IPS-15b (cell line): ENCODE measurements around the gene PHACTR4.
"Not testable (repeated sequence)": the region's sequence is repeated elsewhere in the genome, so short reads cannot be mapped to it uniquely, and the experiment has no call there.

ENCODE experiments used
- H3K27me3 ChIP-seq: one replicate; pipeline ENCODE4 v1.6.1; 2013; ENCODE audit warnings: low read length; ENCODE audit not compliant: control insufficient read depth, insufficient read depth
- H3K36me3 ChIP-seq: one replicate; pipeline ENCODE4 v1.6.1; 2013; ENCODE audit warnings: low read length; ENCODE audit not compliant: control insufficient read depth, insufficient read depth
- H3K4me1 ChIP-seq: one replicate; pipeline ENCODE4 v1.6.1; 2013; ENCODE audit warnings: mild to moderate bottlenecking, low read length; ENCODE audit not compliant: control insufficient read depth, insufficient read depth
- H3K4me3 ChIP-seq: one replicate; pipeline ENCODE4 v1.5.1; 2013; ENCODE audit warnings: low read depth, low read length
- H3K9ac ChIP-seq: one replicate; pipeline ENCODE4 v1.6.1; 2013; ENCODE audit warnings: low read depth, mild to moderate bottlenecking, low read length
- H3K9me3 ChIP-seq: one replicate; pipeline ENCODE4 v1.6.1; 2013; ENCODE audit warnings: mild to moderate bottlenecking, low read length; ENCODE audit not compliant: control insufficient read depth, insufficient read depth

PHACTR4 gene

DNA sequence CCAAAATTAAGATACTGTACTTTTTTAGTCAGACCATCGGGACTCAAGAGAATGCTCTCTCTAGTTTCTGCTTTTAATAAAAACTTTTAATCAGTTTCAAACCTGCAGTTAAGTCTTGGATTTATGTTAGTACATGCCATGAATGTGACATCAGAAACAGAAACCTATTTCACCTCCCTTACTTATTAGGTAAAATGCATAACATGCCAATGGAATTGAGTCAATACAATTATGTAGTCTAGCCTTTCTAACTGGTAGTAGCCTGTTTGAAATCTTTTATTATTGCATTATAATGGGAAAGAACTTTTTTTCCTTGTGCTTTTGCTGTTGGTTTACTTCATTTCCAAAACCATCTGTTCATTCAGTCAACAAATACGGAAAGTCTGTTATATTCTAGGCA lies 4.8 kb downstream of the PHACTR4 start:
- Histone ChIP-seq H3K9me3 (no peaks in the 10 kb centered on the region), H3K36me3 (no peaks in the 10 kb centered on the region), H3K4me3 (no peak overlapping the region), H3K4me1 (peaks cover 8% of the 10 kb centered on the region), H3K27me3 (no peaks in the 10 kb centered on the region), H3K9ac (peak overlapping the region; percentile 18)

DNA sequence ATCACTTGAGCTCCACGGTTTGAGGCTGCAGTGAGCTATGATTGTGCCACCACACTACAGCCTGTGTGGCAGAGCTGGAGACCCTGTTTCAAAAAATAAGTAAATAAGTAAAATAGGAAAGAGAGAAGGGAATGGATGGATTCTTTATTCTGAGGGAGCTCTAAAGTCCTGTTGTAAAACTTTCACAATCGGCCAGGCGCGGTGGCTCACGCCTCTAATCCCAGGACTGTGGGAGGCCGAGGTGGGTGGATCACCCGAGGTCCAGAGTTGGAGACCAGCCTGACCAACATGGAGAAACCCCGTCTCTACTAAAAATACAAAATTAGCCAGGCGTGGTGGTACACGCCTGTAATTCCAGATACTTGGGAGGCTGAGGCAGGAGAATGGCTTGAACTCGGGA lies 6.1 kb downstream of the PHACTR4 start:
- not testable (repeated sequence) for H3K9me3 ChIP-seq, H3K4me1 ChIP-seq, H3K9ac ChIP-seq, H3K27me3 ChIP-seq, H3K4me3 ChIP-seq, H3K36me3 ChIP-seq

DNA sequence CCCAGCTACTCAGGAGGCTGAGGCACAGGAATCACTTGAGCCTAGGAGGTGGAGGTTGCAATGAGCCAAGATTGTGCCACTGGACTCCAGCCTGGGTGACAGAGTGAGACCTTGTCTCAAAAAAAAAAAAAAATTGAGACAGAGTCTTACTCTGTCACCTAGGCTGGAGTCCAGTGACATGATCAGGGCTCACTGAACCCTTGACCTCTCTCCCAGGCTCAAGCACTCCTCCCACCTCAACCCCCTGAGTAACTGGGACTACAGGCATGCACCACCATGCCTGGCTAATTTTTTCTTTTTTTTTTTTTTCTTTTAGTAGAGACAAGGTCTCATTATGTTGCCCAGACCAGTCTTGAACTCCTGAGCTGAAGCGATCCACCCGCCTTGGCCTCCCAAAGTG lies 6.7 kb downstream of the PHACTR4 start:
- H3K4me3 ChIP-seq, H3K4me1 ChIP-seq, H3K27me3 ChIP-seq, H3K9me3 ChIP-seq, H3K9ac ChIP-seq, H3K36me3 ChIP-seq: not testable (repeated sequence)

DNA sequence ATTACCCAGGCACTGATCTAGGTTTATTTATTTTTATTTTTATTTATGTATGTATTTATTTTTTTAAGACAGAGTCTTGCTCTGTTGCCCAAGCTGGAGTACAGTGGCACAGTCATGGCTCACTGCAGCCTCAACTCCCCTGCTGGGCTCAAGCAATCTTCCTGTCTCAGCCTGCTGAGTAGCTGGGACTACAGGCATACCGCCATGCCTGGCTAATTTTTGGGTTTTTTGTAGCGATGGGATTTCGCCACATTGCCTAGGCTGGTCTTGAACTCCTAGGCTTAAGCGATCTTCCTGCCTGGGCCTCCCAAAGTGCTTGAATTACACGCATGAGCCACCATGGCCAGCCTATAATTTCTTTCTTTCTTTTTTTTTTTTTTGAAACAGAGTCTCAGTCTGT lies 9.4 kb downstream of the PHACTR4 start:
- Histone ChIP-seq H3K27me3 (no peaks in the 10 kb centered on the region), H3K4me1 (peaks cover 7% of the 10 kb centered on the region), H3K9ac (no peak overlapping the region), H3K4me3 (no peak overlapping the region), H3K36me3 (no peaks in the 10 kb centered on the region), H3K9me3 (no peaks in the 10 kb centered on the region)

DNA sequence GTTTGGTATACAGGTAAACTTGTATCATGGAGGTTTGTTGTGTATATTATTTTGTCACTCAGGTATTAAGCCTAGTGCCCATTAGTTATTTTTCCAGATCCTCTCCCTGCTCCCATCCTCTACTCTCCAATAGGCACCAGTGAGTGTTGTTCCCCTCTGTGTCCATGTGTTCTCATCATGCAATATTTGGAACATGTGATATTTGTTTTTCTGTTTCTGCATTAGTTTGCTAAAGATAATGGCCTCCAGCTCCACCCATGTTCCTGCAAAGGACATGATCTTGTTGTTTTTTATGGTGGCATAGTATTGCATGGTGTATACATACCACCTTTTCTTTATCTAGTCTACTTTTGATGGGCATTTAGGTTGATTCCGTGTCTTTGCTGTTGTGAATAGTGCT lies 10.9 kb downstream of the PHACTR4 start:
- Histone ChIP-seq H3K9ac (no peak overlapping the region), H3K27me3 (no peaks in the 10 kb centered on the region), H3K4me1 (no peaks in the 10 kb centered on the region), H3K36me3 (no peaks in the 10 kb centered on the region), H3K9me3 (no peaks in the 10 kb centered on the region), H3K4me3 (no peak overlapping the region)

DNA sequence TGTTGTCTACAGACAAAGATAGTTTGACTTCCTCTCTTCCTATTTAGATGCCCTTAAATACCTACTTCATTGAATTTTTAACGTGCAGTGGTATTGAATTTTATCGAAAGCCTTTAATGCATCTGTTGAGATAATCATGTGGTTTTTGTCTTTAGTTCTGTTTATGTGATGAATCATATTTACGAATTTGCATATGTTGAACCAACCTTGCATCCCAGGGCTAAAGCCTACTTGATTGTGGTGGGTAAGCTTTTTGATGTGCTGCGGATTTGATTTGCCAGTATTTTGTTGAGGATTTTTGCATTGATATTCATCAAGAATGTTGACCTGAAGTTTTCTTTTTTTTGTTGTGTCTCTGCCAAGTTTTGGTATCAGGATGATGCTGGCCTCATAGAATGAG lies 14.2 kb downstream of the PHACTR4 start:
- not testable (repeated sequence) for H3K9ac ChIP-seq, H3K9me3 ChIP-seq, H3K4me3 ChIP-seq, H3K36me3 ChIP-seq, H3K4me1 ChIP-seq, H3K27me3 ChIP-seq

DNA sequence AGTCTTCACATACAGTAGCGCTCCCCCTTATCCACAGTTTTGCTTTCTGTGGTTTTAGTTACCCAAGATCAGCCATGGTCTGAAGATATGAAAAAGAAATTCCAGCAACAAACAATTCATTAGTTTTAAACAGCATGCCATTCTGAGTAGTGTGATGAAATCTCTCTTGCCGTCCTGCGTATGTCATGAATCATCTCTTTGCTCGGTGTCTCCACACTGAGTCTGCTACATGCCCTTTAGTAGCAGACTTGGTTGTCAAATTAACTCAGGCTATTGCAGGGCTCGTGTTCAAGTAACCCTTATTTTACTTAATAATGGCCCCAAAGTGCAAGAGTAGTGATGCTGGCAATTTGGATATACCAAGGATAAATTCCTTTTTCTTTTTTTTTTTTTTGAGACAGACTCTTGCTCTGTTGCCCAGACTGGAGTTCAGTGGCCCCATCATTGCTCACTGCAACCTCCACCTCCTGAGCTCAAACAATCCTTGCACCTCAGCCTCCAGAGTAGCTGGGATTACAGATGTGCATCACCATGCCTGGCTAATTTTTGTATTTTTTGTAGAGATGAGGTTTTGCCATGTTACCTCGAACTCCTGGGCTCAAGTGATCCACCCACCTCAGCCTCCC lies 22.6 kb downstream of the PHACTR4 start:
- Histone ChIP-seq H3K27me3 (no peaks in the 10 kb centered on the region), H3K36me3 (no peaks in the 10 kb centered on the region), H3K4me1 (no peaks in the 10 kb centered on the region), H3K4me3 (no peak overlapping the region), H3K9me3 (no peaks in the 10 kb centered on the region), H3K9ac (no peak overlapping the region)

DNA sequence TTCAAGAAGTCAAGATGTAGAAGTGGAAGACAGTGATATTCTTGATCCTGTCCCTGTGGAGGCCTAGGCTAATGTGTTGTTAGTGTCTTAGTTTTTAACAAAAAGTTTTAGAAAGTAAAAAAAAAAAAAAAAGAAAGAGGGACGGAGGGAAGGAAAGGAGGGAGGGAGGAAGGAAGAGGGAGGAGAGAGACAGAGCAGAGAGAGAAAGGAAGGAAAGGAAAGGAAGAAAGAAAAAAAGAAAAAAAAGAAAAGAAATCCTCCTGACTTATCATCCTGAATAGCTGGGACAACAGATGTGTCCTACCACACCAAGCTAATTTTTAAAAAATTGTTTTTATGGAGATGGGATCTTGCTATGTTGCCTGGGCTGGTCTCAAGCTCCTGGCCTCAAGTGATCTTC lies 24.6 kb downstream of the PHACTR4 start:
- Histone ChIP-seq H3K27me3 (no peaks in the 10 kb centered on the region), H3K9ac (no peak overlapping the region), H3K9me3 (no peaks in the 10 kb centered on the region), H3K36me3 (no peaks in the 10 kb centered on the region), H3K4me1 (no peaks in the 10 kb centered on the region), H3K4me3 (no peak overlapping the region)

DNA sequence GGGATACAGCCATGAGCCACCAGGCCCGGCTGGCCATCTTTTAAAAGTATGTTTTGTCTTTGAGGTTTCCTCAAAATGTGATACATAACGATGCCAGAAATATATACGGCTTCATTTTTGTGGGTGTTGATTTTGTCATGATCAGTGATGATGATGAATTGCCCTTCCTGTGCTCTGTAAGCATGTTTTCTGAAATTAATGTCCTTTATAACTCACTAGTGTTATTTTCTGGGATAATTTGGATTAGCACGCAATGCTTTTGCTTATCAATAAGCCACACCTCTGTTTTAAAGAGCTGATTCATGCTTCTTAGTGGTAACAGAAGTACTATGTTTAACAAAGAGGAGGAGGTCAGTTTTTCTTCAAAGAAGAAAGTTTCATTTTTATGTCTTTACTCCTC lies 25.6 kb downstream of the PHACTR4 start:
- no peaks in the 10 kb centered on the region for H3K36me3 ChIP-seq
- H3K4me1 ChIP-seq: peaks cover 3% of the 10 kb centered on the region
- H3K9me3 ChIP-seq: no peaks in the 10 kb centered on the region
- no peaks in the 10 kb centered on the region for H3K27me3 ChIP-seq
- H3K9ac ChIP-seq: no peak overlapping the region
- H3K4me3 ChIP-seq: no peak overlapping the region

DNA sequence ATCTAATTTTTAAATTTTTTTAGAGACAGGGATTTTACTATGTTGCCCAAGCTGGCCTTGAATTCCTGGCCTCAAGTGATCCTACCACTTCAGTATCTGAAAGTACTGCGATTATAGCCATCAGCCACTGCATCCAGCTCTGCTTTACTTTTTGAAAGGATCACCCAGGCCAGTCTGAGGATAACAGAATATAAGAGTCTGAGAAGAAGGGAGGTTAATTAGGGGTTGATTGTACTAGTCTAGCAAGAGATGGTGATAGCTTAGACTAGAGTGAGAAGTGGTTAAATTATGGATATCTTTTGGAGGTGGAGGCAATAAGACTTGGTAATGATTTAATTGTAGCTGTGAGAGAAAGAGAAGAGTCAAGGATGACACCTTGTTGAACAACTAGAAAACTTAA lies 32.2 kb downstream of the PHACTR4 start:
- Histone ChIP-seq H3K9ac (no peak overlapping the region), H3K27me3 (no peaks in the 10 kb centered on the region), H3K36me3 (no peaks in the 10 kb centered on the region), H3K4me3 (no peak overlapping the region), H3K4me1 (peaks cover 5% of the 10 kb centered on the region), H3K9me3 (no peaks in the 10 kb centered on the region)

DNA sequence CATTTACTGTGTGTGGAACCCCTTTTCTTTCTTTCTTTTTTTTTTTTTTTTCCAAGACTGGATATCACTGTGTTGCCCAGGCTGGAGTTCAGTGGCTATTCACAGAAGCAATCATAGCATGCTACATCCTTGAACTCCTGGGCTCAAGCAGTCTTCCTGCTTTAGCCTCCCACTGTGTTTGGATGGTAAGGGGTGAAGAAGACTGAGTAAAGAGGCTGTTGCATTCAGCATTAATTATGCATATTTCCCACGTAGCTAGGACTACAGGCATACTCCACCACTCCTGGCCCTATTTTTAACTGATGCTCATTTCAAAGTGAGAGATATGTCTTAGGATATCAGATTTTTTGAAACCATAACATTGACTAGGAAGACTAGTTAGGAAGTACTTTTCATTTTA lies 39.5 kb downstream of the PHACTR4 start:
- Histone ChIP-seq H3K36me3 (no peaks in the 10 kb centered on the region), H3K9ac (no peak overlapping the region), H3K4me1 (peaks cover 9% of the 10 kb centered on the region), H3K27me3 (no peaks in the 10 kb centered on the region), H3K9me3 (no peaks in the 10 kb centered on the region), H3K4me3 (no peak overlapping the region)

DNA sequence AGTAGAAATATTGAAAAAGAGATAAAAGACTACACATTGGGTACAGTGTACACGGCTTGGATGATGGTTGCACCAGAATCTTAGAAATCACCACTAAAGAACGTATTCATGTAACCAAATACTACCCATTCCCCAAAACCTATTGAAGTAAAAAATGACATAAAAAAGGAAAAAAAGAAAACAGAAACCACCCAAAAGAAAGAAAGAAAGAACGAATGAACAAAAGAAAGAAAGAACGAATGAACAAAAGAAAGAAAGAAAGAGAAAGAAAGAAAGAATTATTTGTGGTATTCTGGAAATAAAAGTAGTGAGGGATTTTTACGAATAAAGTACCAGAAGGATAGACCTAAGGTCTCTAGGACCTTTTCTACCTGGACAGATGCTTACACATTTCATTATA lies 42.1 kb downstream of the PHACTR4 start:
- Histone ChIP-seq H3K4me1 (peaks cover 18% of the 10 kb centered on the region), H3K9me3 (no peaks in the 10 kb centered on the region), H3K36me3 (no peaks in the 10 kb centered on the region), H3K27me3 (no peaks in the 10 kb centered on the region), H3K4me3 (no peak overlapping the region), H3K9ac (no peak overlapping the region)

DNA sequence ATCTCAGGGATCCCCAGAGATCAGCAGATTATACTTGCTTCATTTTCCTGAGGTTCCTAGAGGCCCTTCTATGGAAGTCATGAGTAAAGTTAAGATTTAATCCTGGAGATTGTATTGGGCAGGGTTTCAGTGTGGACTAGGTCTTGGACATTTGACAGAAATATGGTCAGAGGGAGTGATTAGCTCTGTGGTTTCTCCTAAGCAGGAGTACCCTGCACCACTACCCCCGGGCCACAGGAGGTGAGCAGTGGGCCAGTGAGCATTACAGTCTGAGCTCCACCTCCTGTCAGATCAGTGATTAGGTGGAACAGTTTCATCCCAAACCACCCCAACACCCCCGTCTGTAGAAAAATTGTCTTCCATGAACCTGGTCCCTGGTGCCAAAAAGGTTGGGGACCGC lies 43.2 kb downstream of the PHACTR4 start:
- Histone ChIP-seq H3K36me3 (no peaks in the 10 kb centered on the region), H3K4me3 (no peak overlapping the region), H3K9ac (no peak overlapping the region), H3K27me3 (no peaks in the 10 kb centered on the region), H3K9me3 (no peaks in the 10 kb centered on the region), H3K4me1 (peaks cover 18% of the 10 kb centered on the region)
